H9 (cell line): ENCODE results near the gene AHSP. TPM values are rescaled to one million over a fixed set of nuclear protein-coding genes. Genes with fewer than 3 reads are reported as not detected.

Source experiments
- DNase-seq: peaks from one replicate; pipeline ENCODE4 v3.0.0-alpha.2; 2017
- H2AFZ ChIP-seq: one replicate; pipeline ENCODE4 v1.6.1; 2013; ENCODE audit warnings: mild to moderate bottlenecking, low read length, control low read depth, moderate library complexity
- H2AK5ac ChIP-seq: 2 replicates; pipeline ENCODE4 v1.6.1; 2013; ENCODE audit warnings: low read length, control low read depth, mixed read lengths; ENCODE audit not compliant: insufficient read length
- H2BK120ac ChIP-seq: one replicate; pipeline ENCODE4 v1.6.1; 2013; ENCODE audit warnings: low read depth, mild to moderate bottlenecking, low read length, control low read depth, inconsistent platforms; ENCODE audit not compliant: poor library complexity, severe bottlenecking
- H2BK12ac ChIP-seq: 2 replicates; pipeline ENCODE4 v1.6.1; 2013; ENCODE audit warnings: low read length, control low read depth, mixed read lengths, low read depth; ENCODE audit not compliant: insufficient read length
- H2BK15ac ChIP-seq: 2 replicates; pipeline ENCODE4 v1.6.1; 2013; ENCODE audit warnings: low read depth, low read length, control low read depth
- H2BK20ac ChIP-seq: one replicate; pipeline ENCODE4 v1.6.1; 2013; ENCODE audit warnings: low read depth, mild to moderate bottlenecking, low read length, control low read depth, inconsistent platforms; ENCODE audit not compliant: poor library complexity, severe bottlenecking
- H2BK5ac ChIP-seq: 2 replicates; pipeline ENCODE4 v1.6.1; 2013; ENCODE audit warnings: low read length, control low read depth, mixed read lengths; ENCODE audit not compliant: insufficient read length
- H3K14ac ChIP-seq: 2 replicates; pipeline ENCODE4 v1.6.1; 2013; ENCODE audit warnings: low read length, control low read depth; ENCODE audit not compliant: insufficient read depth
- H3K18ac ChIP-seq: 2 replicates; pipeline ENCODE4 v1.6.1; 2013; ENCODE audit warnings: low read depth, mild to moderate bottlenecking, mixed read lengths, low read length, control low read depth; ENCODE audit not compliant: insufficient read length
- H3K23ac ChIP-seq: 2 replicates; pipeline ENCODE4 v1.6.1; 2013; ENCODE audit warnings: low read length, control low read depth, mixed read lengths, low read depth; ENCODE audit not compliant: insufficient read length
- H3K23me2 ChIP-seq: 2 replicates; pipeline ENCODE4 v1.6.1; 2013; ENCODE audit warnings: low read depth, mild to moderate bottlenecking, mixed read lengths, low read length, control low read depth; ENCODE audit not compliant: insufficient read length, poor library complexity, severe bottlenecking
- H3K27ac ChIP-seq: 2 replicates; pipeline ENCODE4 v1.5.1; 2013; ENCODE audit warnings: low read length, control low read depth, mixed read lengths, low read depth; ENCODE audit not compliant: insufficient read length
- H3K27me3 ChIP-seq: 2 replicates; pipeline ENCODE4 v1.6.1; 2013; ENCODE audit warnings: low read length, control low read depth, inconsistent platforms; ENCODE audit not compliant: insufficient read depth
- H3K4ac ChIP-seq: 2 replicates; pipeline ENCODE4 v1.6.1; 2013; ENCODE audit warnings: low read depth, mild to moderate bottlenecking, control low read depth, inconsistent platforms, low read length, moderate library complexity
- H3K4me1 ChIP-seq: 2 replicates; pipeline ENCODE4 v1.6.1; 2013; ENCODE audit warnings: low read length, control low read depth, inconsistent platforms; ENCODE audit not compliant: insufficient read depth
- H3K4me2 ChIP-seq: 2 replicates; pipeline ENCODE4 v1.6.1; 2013; ENCODE audit warnings: low read length, control low read depth, mixed read lengths; ENCODE audit not compliant: insufficient read length, insufficient read depth
- H3K56ac ChIP-seq: 2 replicates; pipeline ENCODE4 v1.6.1; 2013; ENCODE audit warnings: low read depth, mild to moderate bottlenecking, mixed read lengths, low read length, control low read depth; ENCODE audit not compliant: insufficient read length
- H3K79me1 ChIP-seq: 2 replicates; pipeline ENCODE4 v1.6.1; 2013; ENCODE audit warnings: low read depth, mild to moderate bottlenecking, moderate library complexity, low read length, control low read depth, inconsistent platforms; ENCODE audit not compliant: insufficient read depth, poor library complexity, severe bottlenecking
- H3K79me2 ChIP-seq: 2 replicates; pipeline ENCODE4 v1.6.1; 2013; ENCODE audit warnings: low read length, control low read depth, inconsistent platforms; ENCODE audit not compliant: insufficient read depth
- H3K9ac ChIP-seq: 2 replicates; pipeline ENCODE4 v1.6.1; 2013; ENCODE audit warnings: low read length, control low read depth, mixed read lengths; ENCODE audit not compliant: insufficient read length; ENCODE audit errors: extremely low read depth
- H3K9me3 ChIP-seq: one replicate; pipeline ENCODE4 v1.6.1; 2013; ENCODE audit warnings: low read depth, low read length, inconsistent platforms; ENCODE audit not compliant: control insufficient read depth
- H3T11ph ChIP-seq: one replicate; pipeline ENCODE4 v1.6.1; 2013; ENCODE audit warnings: mild to moderate bottlenecking, low read length, control low read depth, inconsistent platforms
- H4K20me1 ChIP-seq: one replicate; pipeline ENCODE4 v1.6.1; 2013; ENCODE audit not compliant: control insufficient read depth, insufficient read length, insufficient read depth
- H4K5ac ChIP-seq: 2 replicates; pipeline ENCODE4 v1.6.1; 2013; ENCODE audit warnings: low read depth, mild to moderate bottlenecking, mixed read lengths, low read length, control low read depth; ENCODE audit not compliant: insufficient read length
- H4K8ac ChIP-seq: replicated peaks from 2 replicates; pipeline ENCODE4 v1.6.1; 2013; ENCODE audit warnings: low read length, control low read depth, mixed read lengths, low read depth; ENCODE audit not compliant: insufficient read length
- H4K91ac ChIP-seq: 2 replicates; pipeline ENCODE4 v1.6.1; 2013; ENCODE audit warnings: low read depth, mild to moderate bottlenecking, moderate library complexity, mixed read lengths, low read length, control low read depth; ENCODE audit not compliant: insufficient read length
- H3K27ac Mint-ChIP-seq, 3 experiments: 2 replicates in 2 of 3; 3 replicates in 1 of 3; pipeline ENCODE4 v1.8.0; 2020 to 2021; ENCODE audit warnings: mixed read lengths in 3 of 3, mild to moderate bottlenecking in 1 of 3, moderate library complexity in 1 of 3
- H3K27me3 Mint-ChIP-seq: 2 replicates; pipeline ENCODE4 v1.8.0; 2021; ENCODE audit warnings: low read depth, mild to moderate bottlenecking, moderate library complexity, mixed read lengths
- H3K36me3 Mint-ChIP-seq, 3 experiments: 2 replicates in 2 of 3; 3 replicates in 1 of 3; pipeline ENCODE4 v1.8.0; 2020 to 2021; ENCODE audit warnings: low read depth in 3 of 3, mixed read lengths in 3 of 3; ENCODE audit not compliant: insufficient read depth in 1 of 3
- H3K4me1 Mint-ChIP-seq, 2 experiments: 2 replicates each; pipeline ENCODE4 v1.8.0; 2020; ENCODE audit warnings: mixed read lengths in 2 of 2
- H3K4me3 Mint-ChIP-seq, 2 experiments: 2 replicates in 1 of 2; 3 replicates in 1 of 2; pipeline ENCODE4 v1.8.0; 2020 to 2021; ENCODE audit warnings: mild to moderate bottlenecking in 2 of 2, mixed read lengths in 2 of 2, moderate library complexity in 1 of 2
- H3K9me3 Mint-ChIP-seq, 2 experiments: 2 replicates in 1 of 2; 3 replicates in 1 of 2; pipeline ENCODE4 v1.8.0; 2020; ENCODE audit warnings: mild to moderate bottlenecking in 2 of 2, mixed read lengths in 2 of 2, moderate library complexity in 1 of 2
- CTCF ChIP-seq: fragments of 200-600 bp; sonication (generic); conservative IDR thresholded peaks from 3 replicates; pipeline ENCODE4 v1.8.0; 2021; ENCODE audit warnings: antibody characterized with exemption, mild to moderate bottlenecking
- WGBS: extraction: QIAGEN DNeasy Blood & Tissue Kit; methylation state at CpG from one replicate; pipeline ENCODE4 v1.1.7; 2013; ENCODE audit warnings: missing lambda C conversion rate, low lambda C conversion rate, mixed read lengths; ENCODE audit not compliant: insufficient read length; ENCODE audit errors: extremely low coverage; 5-methylcytosine and 5-hydroxymethylcytosine counted together
- total RNA-seq: library from RNA; stranded (reverse); gene quantifications from 2 replicates; pipeline ENCODE4 v1.2.1, GENCODE V29; 2021

Gene AHSP
- total RNA-seq, 1 experiment from 2014 or later, result not detected

- no peak for DNase-seq
- Histone ChIP-seq H3K27me3 (no peaks in the 10 kb centered on the region), H4K20me1 (no peaks in the 10 kb centered on the region), H3K56ac (no peak overlapping the region), H2BK20ac (no peak overlapping the region), H3K18ac (no peak overlapping the region), H3K9ac (no peak overlapping the region), H4K5ac (no peak overlapping the region), H2AK5ac (no peak overlapping the region), H3K23me2 (no peaks in the 10 kb centered on the region), H2BK5ac (no peak overlapping the region), H3K27ac (no peak overlapping the region), H2BK120ac (no peak overlapping the region), H2BK15ac (no peak overlapping the region), H3K4ac (no peak overlapping the region), H3K23ac (no peak overlapping the region), H3K4me2 (no peak overlapping the region), H3K14ac (no peak overlapping the region), H3K79me2 (no peaks in the 10 kb centered on the region), H3K9me3 (no peaks in the 10 kb centered on the region), H3K79me1 (no peaks in the 10 kb centered on the region), H4K91ac (no peak overlapping the region), H2AFZ (no peak overlapping the region), H3T11ph (no peak overlapping the region), H2BK12ac (no peak overlapping the region), H3K4me1 (no peaks in the 10 kb centered on the region), H4K8ac (no peak overlapping the region)
- Mint-ChIP-seq H3K9me3 (peaks cover 15 to 21% of the 10 kb centered on the region in 2 experiments), H3K4me1 (peaks cover 24 to 35% of the 10 kb centered on the region in 2 experiments), H3K27ac (no peak overlapping the region), H3K27me3 (peaks cover 4% of the 10 kb centered on the region), H3K4me3 (no peak overlapping the region), H3K36me3 (peaks cover 4 to 5% (median 4%) of the 10 kb centered on the region in 3 experiments; a peak in 6 of 7 replicates)
- no CpG with 5 or more reads among the region's 6 CpGs for WGBS
- TF ChIP-seq CTCF, result no peak
Observed at GRCh38 chr16:31513126-31513525, 14.6 kb upstream of the AHSP start.
